Right renal pelvis (tissue), 4 donors: ENCODE results near the gene PLXDC1. TPM values are rescaled to one million over a fixed set of nuclear protein-coding genes. Genes with fewer than 3 reads are reported as not detected.
"Not testable (repeated sequence)": the region's sequence is repeated elsewhere in the genome, so short reads cannot be mapped to it uniquely, and the experiment has no call there.

ENCODE experiments used
- DNase-seq, 4 donors: peaks; one replicate each; pipeline ENCODE4 v3.0.0-alpha.2; 2013; ENCODE audit warnings: low read depth in 4 of 4, low spot score in 3 of 4, missing footprints in 1 of 4
- polyA plus RNA-seq, 4 donors: library from polyadenylated mRNA; unstranded; fragments of 120-200 nt; gene quantifications; one replicate each; pipeline ENCODE4 v1.2.1, GENCODE V29; 2013; ENCODE audit not compliant: insufficient read length in 4 of 4

The PLXDC1 gene
- polyA plus RNA-seq, 4 donors = 5.4 to 7.5 (median 6.3) TPM

DNA sequence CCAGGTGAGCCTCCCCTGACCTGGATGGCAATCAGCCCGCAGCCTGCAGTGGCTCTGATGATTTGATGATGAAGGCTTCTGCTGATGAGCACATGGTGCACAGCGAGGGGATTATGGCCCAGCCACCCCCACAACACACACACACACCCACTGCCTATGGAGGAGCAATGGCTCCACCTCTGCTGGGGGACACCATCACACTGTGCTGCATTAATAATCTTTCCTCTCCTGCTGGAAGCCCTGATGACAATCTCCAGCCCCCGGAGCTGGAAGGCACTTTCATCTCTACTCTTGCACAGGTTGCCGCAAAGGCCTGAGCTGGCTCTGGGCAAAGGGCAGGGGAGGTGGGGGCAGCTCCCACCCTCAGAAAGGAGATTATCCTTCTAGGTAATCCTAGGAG is 79.9 kb downstream of the PLXDC1 start:
- no peak for DNase-seq

DNA sequence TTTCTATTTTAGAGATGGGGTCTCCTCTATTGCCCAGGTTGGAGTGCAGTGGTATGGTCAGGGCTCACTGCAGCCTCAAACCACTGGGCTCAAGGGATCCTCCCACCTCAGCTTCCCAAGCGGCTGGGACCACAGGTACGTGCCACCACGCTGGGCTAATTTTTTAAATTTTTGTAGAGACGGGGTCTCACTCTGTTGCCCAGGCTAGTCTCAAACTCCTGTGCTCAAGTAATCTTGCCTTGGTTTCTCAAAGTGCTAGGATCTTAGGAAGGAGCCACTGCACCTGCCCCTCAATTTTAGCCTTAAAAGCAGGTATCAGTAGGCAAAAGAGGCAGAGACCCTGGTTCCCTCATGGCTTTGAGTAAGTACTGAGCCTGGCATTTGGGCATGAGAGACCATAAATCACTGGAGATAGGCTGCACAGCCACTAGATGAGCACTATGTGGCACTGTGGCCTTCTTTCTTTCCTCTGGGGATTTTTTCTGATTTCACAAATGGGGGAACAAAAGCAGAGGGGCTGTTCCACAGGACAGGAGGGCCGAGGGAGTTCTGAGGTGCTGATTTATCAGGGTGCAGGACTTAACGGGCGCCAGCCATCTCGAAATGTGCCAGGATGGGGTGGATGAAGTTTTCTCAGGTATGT is 82.2 kb downstream of the PLXDC1 start:
- DNase-seq = no peak

DNA sequence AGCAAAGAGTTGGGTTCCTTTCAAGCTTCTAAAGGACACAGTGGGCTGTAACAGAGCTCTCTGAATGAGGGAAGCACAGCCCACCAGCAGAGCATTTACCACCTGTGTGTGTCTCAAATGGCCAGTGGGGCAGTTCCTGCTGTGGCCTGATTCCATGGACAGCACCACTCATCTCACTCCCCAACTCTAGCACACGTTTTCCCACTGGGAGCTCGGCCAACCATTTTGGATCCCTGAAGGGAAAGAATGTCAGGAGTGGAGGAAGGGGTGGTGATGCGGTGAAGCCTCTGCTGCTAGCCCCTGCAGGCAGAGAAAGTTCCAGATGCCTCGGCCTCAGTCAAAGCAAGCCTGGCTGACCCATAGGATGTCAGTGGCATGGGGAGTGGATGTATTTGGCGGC is 86.6 kb downstream of the PLXDC1 start:
- no peak for DNase-seq

DNA sequence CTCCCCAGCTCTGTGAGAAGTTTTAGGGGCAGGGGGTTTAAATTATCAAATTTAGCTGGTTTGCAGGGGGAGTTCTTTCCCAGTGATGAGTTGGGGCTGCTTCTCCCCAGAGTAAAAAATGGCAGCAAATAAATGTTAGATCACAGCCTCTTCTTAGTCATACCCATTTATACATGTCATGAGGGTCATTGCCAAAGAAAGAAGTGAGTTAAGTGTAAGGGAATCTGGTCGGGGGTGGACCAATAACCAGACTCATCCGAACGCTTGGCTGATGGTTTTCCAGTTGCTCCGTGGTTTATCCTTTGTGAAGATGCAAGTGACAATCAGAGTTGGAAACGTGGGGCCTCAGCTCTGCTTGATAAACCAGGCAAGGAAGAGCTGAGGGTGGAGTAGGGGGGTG is 87.1 kb downstream of the PLXDC1 start:
- no peak for DNase-seq

DNA sequence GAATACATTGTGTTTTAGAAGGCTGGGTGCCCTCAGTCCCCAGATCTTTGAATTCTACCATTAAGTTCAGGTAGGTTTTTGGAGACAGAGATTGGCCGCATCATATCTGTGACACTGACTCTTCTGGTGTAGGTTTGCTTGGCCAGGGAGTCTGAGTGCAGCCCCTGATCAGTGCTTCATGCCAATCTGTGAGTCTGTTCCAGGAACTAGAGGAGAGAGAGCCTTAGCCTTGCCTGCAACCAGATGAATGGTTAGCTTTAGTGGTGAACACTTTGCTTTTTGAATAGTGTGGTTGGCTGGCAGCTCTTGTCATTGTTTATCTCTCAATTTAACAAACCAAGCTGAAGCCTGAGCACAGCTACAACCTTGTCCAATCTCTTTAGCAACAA is 87.8 kb downstream of the PLXDC1 start:
- no peak for DNase-seq

DNA sequence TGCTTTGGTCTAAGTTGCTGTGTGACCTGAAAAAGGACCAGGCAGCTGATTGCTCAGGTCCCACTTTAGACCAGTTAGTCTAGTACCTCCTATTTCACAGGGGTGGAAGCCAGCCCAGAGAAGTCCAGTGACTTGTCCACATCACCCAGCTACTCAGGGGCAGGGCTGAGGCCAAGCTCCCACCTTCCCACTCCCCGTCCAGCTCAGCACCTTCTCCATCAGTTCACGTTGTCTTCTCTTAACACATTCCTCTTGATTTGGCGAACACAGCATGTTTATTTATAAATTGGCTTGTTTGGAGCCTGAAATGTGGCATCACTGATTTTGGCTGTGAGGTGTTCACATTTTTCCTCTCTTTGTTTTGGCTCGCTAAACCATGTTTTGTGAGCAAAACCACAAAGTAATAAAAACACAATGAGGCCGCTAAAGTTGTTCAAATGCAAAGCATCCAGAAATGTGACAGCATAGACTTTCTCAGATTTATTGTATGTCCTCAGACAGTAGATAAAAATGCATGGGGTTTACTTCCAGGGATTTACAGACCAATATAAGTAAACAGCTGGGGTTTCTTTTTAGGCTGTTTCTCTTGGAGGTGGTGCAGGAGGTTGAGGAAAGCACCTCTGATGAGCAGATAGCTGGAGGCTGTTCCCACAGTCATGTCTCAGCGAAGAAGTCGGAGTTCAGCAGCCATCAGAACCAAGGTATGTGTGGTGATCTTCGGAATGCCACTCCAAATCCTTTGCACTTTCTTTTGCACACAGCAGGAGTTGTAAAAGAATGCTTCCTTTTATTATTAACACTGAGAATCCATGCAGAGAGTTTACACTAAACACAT is 88.4 kb downstream of the PLXDC1 start:
- no peak for DNase-seq

DNA sequence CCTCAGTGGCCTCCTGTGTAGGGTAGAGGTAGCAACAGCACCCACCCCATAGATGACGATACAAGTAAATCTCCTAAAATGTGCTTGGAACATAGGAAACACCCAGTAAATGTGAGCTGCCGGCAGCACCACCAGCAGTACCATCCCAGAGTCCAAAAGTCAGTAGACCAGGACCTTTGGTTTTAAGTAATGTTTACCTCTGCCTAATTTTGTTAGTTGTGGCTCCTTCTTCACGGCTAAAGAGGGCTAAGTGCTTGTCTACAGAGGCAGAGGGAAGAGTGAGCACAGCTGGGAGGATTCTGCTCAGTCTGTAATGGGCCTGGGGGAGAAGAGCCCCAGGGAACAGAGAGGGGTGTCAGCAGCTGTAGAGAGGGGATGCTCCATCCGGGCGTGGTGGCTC is 92.9 kb downstream of the PLXDC1 start:
- no peak for DNase-seq

DNA sequence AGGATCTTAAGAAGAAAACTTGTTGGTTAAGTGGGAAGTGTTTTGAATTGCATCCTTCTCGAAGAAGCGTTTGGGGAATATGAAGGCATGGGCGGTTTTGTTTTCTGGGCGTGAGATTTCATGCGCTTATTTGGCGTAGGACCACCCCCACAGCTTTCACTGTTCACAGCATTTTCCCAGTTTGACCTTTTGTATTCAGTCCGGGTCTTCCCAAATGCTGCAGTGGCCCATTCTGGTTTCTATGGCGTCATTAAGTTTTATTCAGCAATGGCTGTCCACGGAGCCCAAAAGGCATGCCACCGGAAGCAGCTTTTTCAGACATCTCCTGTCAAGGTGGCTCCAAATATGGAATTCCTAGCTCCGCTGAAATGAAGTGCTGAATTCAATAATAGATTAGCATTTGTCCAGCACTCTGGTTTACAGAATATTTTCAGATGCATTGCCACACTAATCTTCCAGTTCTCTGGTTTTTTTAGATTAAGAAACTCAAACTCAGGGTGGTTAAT is 93.7 kb downstream of the PLXDC1 start:
- no peak for DNase-seq

DNA sequence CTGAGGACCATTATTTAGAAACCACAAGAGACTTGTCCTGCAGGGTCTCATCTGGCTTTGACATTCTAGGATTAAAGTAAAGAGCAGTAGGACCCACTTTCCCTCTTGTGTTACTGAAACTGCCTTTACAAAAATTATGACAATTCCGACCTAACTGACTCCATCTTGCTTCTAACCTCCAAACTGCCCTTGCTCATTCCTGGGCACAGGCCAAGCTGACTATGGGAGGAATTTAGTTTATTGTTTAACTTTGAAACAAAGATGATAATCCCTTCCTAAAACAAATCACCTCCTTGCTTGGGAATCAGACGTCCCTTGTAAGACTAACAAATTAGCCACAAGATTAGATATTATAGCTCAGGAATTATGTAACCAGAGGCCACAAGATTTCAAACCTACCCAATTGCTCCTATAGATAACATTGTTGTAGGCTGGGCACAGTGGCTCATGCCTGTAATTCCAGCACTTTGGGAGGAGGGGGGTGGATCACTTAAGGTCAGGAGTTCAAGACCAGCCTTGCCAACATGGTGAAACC is 97.3 kb downstream of the PLXDC1 start:
- no peak for DNase-seq

DNA sequence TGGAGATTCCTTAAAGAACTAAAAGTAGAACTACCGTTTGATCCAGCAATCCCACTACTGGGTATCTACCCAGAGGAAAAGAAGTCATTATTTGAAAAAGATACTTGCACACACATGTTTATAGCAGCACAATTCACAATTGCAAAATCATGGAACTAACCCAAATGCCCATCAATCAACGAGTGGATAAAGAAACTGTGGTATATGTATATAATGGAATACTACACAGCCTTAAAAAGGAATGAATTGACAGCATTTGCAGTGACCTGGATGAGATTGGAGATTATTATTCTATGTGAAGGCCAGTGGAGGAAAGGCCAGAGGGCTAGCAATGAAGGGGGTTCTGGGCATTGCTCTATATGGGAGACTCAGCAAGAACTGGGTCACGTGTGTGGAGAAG is 99.0 kb downstream of the PLXDC1 start:
- not testable (repeated sequence) for DNase-seq

DNA sequence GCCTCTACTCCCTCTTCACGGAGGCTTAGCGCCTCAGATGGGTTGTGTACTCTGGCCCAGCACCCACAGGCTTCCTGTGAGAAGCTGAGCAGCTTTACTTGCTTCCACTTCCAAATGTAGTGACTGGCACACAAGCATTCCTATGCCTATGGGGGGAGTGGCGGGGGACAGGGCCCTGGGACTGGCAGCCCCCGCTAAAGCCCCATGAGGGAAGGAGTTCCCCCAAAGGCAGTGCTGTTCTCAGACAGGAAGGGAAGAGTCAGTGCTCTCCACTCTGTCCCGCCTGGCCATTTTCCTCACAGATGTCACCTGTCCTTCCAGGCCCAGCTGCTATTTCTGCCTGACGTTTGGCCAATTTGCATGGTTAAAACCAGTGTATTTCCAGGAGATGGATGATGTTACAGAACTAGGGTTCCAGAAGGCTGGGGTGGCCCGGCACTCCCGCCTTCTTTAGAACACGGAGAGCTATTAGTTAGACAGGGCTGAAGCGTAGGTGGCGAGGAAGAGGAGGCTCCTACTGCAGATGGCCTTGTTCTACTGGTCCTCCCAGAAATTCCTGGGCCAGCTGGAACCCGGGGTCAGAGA is 100.3 kb downstream of the PLXDC1 start:
- no peak for DNase-seq

DNA sequence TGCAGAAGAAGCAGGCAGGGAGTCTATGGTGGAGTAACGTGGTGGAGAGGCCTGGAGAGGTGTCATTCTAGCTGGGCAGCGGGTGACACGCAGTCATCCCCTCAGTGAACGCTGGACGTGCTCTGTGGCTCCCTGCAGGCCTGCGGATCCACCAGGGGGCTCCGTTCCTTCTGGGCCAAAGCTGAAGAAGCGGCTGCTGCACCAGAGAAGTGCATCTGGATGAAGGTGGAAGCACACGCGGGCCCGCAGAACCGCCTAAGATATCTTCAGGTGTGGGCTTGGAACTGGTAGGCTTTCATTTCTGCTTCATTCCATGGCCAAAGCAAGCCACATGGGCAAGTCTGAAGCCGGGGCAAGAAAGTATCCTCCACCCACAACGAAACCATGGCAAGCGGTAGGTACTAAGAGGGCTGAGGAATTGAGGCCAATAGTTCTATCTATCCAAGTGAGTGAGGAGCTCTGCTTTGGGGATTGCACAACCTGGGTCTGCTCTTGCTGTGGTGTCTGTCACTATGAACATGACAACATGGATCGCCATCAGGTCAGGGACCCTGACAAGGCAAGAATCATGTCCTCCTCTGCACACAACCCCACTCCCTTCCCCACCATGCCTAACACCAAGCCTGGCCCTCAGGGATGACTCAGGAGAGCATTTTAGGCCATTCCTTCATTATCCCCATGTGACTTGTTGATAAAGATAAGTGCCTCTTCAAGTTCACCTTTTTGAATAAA is 105.3 kb downstream of the PLXDC1 start:
- no peak for DNase-seq

DNA sequence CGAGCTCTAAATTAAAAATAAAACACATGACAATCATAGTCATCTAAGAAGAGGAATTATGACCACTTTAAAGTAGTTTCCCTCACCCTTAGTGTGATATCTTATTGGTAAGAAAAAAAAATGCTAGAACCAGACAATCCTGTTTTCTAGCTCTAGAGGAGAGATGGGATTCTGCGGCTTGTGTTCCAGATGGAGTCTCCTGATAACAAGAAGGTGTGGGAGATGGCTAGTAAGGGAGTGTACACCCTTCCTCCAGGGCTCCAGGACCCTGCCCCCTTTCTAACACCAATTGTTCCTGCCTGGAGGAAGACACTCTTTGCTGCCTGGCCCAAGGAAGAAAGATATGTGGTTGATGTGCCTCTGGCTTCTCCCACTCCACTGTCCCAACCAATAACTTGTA is 115.4 kb downstream of the PLXDC1 start:
- no peak for DNase-seq

DNA sequence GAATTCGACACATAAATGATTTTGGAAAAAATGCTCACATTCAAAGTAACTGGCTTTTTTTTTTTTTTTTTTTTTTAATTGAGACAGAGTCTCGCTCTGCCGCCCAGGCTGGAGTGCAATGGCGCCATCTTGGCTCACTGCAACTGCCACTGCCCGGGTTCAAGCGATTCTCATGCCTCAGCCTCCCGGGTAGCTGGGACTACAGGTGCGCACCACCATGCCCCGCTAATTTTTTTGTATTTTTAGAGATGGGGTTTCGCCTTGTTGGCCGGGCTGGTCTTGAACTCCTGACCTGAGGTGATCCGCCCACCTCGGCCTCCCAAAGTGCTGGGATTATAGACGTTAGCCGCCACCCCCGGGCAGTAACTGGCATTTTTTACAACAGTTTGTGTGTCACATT is 115.9 kb downstream of the PLXDC1 start:
- not testable (repeated sequence) for DNase-seq

DNA sequence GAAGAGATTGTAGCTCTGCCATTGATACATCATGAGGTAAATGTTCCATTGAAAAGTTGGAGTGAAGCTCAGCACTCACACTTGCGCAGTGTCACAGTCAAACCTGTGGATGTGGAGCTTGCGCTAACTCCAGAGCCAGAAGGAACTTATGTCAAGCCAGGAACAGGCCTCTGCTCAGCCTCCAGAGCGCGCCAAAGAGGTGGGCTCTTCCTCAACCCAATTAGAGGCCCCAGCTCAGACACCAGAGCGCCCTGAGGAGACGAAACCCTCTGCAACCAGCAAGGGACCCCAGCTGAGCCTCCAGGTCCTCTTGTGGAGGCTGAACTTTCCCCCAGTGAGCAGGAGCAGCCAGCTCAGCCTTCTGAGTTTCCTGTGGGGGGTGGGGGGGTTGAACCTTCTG is 122.7 kb downstream of the PLXDC1 start:
- no peak for DNase-seq

DNA sequence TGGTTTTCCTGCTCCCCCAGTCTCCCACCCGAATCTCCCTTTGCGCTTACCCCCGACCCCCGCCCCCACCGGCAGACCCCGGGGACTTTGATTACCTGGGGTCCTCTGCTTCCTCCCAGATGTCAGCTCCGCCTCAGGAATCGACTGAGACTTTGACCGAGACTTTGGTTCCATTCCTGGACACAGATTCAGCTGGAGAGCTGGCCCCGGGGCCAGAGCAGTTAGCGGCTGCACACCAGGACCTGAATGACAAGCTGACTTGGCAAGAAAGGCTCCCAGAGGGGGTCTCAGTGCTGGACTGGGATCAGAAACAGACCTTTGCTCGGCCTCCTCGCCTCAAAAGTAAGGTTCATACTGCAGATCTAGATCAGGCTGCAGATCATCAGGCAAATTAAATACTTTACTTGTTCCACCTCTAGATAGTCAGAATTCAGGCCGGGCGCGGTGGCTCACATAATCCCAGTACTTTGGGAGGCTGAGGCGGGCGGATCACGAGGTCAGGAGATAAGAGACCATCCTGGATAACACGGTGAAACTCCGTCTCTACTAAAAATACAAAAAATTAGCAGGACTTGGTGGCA is 123.9 kb downstream of the PLXDC1 start:
- DNase-seq = no peak

DNA sequence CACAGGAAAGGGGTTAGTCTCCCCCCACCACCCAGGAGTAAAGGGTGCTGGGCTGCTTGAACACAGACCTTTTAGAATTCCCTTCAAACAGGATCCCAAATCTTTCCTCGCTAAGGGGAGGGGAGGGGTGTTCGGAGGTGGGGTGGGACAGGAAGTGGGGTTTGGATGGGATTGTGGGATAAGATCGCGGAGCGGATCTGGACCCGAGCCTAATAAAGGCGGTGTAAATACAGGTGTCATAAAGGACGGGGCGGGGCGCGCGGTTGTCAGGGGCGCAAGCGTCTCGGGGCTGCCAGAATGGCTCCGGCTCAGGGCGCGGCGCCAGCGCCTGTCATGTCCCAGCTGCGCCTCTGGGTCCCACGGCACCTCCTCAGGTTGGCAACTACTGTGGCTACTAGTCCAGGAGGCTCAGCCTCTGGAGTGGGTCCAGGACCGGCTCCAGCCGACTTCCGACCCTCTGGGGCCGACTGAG is 124.4 kb downstream of the PLXDC1 start:
- no peak for DNase-seq

DNA sequence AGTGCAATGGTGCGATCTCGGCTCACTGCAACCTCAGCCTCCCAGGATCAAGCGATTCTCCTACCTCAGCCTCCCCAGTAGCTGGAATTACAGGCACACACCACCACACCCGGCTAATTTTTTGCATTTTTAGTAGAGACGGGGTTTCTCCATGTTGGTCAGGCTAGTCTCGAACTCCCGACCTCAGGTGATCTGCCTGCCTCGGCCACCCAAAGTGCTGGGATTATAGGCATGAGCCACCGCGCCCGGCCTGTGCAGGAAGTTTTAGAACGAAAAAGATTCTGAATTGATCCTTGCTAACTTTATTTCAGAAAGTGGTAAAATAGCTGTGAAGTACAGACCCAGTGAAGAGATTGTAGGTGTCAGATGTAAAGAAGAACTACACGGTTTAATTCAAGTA is 125.1 kb downstream of the PLXDC1 start:
- DNase-seq = not testable (repeated sequence)

DNA sequence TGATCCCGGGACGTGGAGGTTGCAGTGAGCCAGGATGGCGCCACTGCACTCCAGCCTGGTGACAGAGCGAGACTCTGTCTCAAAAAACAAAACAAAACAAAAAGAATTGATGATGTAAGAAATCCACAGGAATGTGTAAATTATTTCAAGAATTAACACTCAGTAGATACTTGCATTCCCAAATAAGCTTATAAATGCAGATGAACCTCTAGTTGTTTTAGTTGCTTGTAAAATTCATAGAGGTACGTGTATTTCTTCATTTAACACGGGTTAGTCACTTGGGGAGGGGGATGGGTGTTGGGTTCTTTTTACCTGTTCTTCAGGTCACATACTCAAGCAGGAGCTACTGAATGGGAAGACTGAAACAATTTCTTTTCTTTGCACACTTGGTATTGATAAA is 128.5 kb downstream of the PLXDC1 start:
- no peak for DNase-seq

DNA sequence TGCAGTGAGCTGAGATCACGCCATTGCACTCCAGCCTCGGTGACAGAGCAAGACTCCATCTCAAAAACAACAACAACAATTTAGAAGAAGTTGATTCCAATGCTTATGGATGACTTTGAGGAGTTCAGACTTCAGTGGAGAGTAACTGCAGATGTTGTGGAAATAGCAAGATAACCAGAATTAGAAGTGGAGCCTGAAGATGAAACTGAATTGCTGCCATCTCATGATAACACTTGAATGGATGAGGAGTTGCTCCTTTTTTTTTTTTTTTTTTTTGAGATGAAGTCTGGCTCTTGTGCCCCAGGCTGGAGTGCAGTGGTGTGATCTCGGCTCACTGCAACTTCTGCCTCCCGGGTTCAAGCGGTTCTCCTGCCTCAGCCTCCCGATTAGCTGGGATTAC is 131.4 kb downstream of the PLXDC1 start:
- DNase-seq = not testable (repeated sequence)
